ENCODE results near the gene SCCPDH. TPM values are rescaled to one million over a fixed set of nuclear protein-coding genes. Genes with fewer than 3 reads are reported as not detected.

Gene SCCPDH
- polyA plus RNA-seq, 1 experiment = 21.1 TPM

DNA sequence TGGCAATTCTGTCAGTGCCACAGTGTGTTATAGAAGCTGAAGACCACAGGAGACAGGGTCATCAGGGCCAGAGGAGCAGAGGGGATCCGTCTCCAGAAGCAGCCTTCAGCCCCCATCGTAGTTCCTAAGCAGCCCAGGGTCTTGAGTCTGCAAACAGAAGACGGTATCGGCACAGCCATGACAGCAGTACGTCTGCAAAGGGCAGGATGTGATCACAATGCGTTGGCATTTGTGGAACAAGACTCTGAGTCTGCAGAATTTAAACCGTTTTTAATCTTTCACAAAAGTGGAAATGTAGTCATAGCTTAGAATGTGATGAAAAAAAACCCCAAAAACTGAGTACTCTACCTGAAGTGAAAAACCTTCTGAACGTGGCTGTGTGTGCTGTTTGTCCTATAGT, 44.0 kb upstream of the SCCPDH start:
- TF ChIP-seq, protein P1, sequence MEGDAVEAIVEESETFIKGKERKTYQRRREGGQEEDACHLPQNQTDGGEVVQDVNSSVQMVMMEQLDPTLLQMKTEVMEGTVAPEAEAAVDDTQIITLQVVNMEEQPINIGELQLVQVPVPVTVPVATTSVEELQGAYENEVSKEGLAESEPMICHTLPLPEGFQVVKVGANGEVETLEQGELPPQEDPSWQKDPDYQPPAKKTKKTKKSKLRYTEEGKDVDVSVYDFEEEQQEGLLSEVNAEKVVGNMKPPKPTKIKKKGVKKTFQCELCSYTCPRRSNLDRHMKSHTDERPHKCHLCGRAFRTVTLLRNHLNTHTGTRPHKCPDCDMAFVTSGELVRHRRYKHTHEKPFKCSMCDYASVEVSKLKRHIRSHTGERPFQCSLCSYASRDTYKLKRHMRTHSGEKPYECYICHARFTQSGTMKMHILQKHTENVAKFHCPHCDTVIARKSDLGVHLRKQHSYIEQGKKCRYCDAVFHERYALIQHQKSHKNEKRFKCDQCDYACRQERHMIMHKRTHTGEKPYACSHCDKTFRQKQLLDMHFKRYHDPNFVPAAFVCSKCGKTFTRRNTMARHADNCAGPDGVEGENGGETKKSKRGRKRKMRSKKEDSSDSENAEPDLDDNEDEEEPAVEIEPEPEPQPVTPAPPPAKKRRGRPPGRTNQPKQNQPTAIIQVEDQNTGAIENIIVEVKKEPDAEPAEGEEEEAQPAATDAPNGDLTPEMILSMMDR (IDR thresholded peaks at IDR 0.05; ENCODE audit: insufficient read depth, low read depth, low read length) = no peak
- no peak overlapping the region for H3K4me3 ChIP-seq (ENCODE audit: low read depth, low read length)
- H3K27me3 ChIP-seq (ENCODE audit: control insufficient read depth, insufficient read depth, low read length) = no peaks in the 10 kb centered on the region
- no peak for DNase-seq (ENCODE audit: low read depth)
- ChIA-PET POLR2A (no interaction called here), CTCF (interaction anchor here (0.7 to 3.7 kb wide), 6 partner anchors 8 to 74 kb away, joined by 3 to 14 read pairs (median 4); no protein-coding TSS in a partner anchor)
- H3K36me3 ChIP-seq (ENCODE audit: control insufficient read depth, insufficient read depth, low read length) = no peaks in the 10 kb centered on the region

DNA sequence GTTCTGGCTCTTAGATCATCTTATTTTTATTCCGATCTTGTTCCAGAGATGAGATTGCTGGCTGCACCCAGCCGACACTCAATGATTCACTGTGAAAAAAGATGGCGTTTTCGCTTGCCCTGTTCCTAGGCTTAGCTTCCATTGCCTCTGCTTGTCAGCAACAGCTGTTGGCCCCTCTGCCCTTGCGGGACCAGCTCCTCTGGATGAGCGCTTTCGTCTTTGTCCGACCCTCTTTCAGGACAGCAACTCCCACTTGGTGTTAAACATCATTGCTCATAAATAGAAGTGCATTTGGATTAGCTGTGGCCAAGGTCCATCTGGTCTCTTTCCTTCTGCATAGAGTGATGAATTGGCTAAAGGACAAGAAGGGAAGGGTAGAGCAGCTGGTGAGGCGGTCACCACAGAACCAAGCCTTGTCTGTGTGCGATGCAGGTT, 43.5 kb upstream of the SCCPDH start:
- no peak for DNase-seq (ENCODE audit: low read depth)
- TF ChIP-seq, protein P1 (IDR thresholded peaks at IDR 0.05; ENCODE audit: insufficient read depth, low read depth, low read length) = no peak
- Histone ChIP-seq H3K27me3 (ENCODE audit: control insufficient read depth, insufficient read depth, low read length) (no peaks in the 10 kb centered on the region), H3K4me3 (ENCODE audit: low read depth, low read length) (no peak overlapping the region), H3K36me3 (ENCODE audit: control insufficient read depth, insufficient read depth, low read length) (no peaks in the 10 kb centered on the region)
- ChIA-PET POLR2A (no interaction called here), CTCF (interaction anchor here (0.8 to 3.7 kb wide), 4 partner anchors 9 to 16 kb away, joined by 3 to 14 read pairs (median 4); no protein-coding TSS in a partner anchor)

DNA sequence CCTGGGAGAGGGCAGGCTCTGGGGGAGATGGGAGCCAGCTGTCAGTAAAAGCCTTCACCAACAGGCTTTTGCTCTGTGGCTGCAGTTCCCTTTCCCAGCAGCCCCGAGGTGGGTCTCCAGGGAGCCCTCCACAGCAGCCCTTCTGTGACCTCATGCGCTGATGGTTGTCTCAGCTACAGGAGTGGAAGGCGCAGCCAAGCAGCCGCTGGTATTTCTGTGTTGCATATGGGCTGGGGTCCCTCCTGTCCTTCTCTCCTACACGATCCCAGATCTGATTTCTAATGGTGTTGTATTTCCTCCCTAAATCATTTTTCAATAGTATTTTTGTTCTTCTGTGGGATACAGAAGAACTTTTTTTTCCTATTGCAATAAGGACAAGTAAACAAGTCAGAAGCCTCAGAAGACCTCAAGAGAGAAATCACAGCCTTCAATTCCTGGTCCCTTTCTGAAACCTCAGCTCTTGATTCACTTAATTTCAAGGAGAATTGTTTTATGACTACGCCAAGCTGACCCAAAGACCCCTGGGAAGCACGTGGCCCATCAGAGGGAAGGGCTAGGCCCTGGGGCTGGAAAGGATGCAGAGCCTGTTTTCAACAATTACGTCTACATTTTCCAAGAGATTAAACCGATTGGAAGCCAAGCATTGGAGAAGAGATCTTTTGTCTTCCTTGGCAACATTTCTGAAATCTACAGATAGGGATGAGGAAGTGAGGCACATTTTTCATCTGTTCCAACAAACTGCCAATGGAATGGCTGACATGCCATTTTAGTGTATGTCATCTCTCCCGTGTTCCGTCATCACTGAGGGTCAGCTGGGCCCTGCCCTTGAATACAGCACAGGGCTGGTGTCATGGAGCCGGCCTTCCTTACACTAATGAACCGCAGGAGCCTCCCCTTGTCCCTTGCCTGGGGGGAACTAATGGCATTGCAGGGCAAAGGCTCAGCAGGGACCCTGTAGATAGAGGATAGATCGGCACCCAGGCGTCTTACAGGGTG, 42.0 kb upstream of the SCCPDH start:
- TF ChIP-seq, protein P1 (IDR thresholded peaks at IDR 0.05; ENCODE audit: insufficient read depth, low read depth, low read length) = no peak
- H3K4me3 ChIP-seq (ENCODE audit: low read depth, low read length) = no peak overlapping the region
- ChIA-PET CTCF (interaction anchor here (1.2 to 3.7 kb wide), 4 partner anchors 8 to 139 kb away, joined by 3 to 14 read pairs (median 4); no protein-coding TSS in a partner anchor), POLR2A (no interaction called here)
- H3K27me3 ChIP-seq (ENCODE audit: control insufficient read depth, insufficient read depth, low read length) = no peaks in the 10 kb centered on the region
- H3K36me3 ChIP-seq (ENCODE audit: control insufficient read depth, insufficient read depth, low read length) = no peaks in the 10 kb centered on the region
- DNase-seq (ENCODE audit: low read depth) = no peak

- no peaks in the 10 kb centered on the region for H3K36me3 ChIP-seq (ENCODE audit: control insufficient read depth, insufficient read depth, low read length)
- TF ChIP-seq, protein P1 (IDR thresholded peaks at IDR 0.05; ENCODE audit: insufficient read depth, low read depth, low read length) = no peak
- no peaks in the 10 kb centered on the region for H3K27me3 ChIP-seq (ENCODE audit: control insufficient read depth, insufficient read depth, low read length)
- DNase-seq (ENCODE audit: low read depth) = no peak
- ChIA-PET POLR2A (no interaction called here), CTCF (interaction anchor here (0.7 to 1.4 kb wide), 4 partner anchors 12 to 201 kb away, joined by 3 to 4 read pairs (median 3); no protein-coding TSS in a partner anchor)
- no peak overlapping the region for H3K4me3 ChIP-seq (ENCODE audit: low read depth, low read length)
Observed at GRCh38 chr1:246683521-246683920, 40.7 kb upstream of the SCCPDH start.

DNA sequence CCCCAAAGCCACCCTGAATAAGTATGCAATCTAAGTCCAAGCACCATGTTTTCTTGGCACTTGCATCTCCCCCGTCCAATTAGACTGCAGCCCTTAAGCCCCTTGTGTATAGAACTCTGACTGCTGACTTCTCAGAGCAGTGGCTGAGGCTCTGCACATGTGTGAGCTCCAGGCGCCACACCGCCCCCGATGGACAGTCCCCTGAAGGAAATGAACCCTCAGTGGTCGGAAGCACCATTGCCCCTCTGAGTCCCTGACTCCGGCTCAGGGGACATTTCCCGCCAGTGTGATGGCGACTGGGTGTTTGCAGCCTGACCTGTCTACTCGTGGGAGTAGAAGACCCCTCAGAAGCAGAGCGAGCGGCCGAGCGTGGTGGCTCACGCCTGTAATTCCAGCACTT, 37.2 kb upstream of the SCCPDH start:
- H3K36me3 ChIP-seq (ENCODE audit: control insufficient read depth, insufficient read depth, low read length) = no peaks in the 10 kb centered on the region
- H3K4me3 ChIP-seq (ENCODE audit: low read depth, low read length) = no peak overlapping the region
- CTCF ChIA-PET = interaction anchor here (1.3 kb wide), 1 partner anchor 182 kb away, joined by 3 read pairs; no protein-coding TSS in a partner anchor
- POLR2A ChIA-PET = no interaction called here
- TF ChIP-seq, protein P1 (IDR thresholded peaks at IDR 0.05; ENCODE audit: insufficient read depth, low read depth, low read length) = no peak
- H3K27me3 ChIP-seq (ENCODE audit: control insufficient read depth, insufficient read depth, low read length) = no peaks in the 10 kb centered on the region
- DNase-seq (ENCODE audit: low read depth) = no peak

Data from BJ (cell line).